OCI-LY7 (cell line): ENCODE data around the gene SIK2.

Source experiments
- CTCF ChIP-seq: fragments of 200-600 bp; sonication (generic); conservative IDR thresholded peaks from 2 replicates; pipeline ENCODE4 v1.5.1; 2014; ENCODE audit warnings: mild to moderate bottlenecking, antibody characterized with exemption, low read length, moderate library complexity, mixed read lengths
- EZH2phosphoT487 ChIP-seq: fragments of 200-600 bp; sonication (generic); IDR thresholded peaks from 2 replicates; pipeline ENCODE4 v1.6.1; 2018; ENCODE audit warnings: low read depth, borderline replicate concordance, mild to moderate bottlenecking, mixed run types, antibody characterized with exemption, low read length, moderate library complexity, mixed read lengths

- TF ChIP-seq CTCF, result no peak
- no peak for TF ChIP-seq EZH2phosphoT487
Measured at GRCh38 chr11:111606986-111607385, 4.7 kb downstream of the SIK2 start.
